GM12892 (cell line): Measurements from ENCODE around the gene IQGAP2.

Source experiments
- POLR2A ChIP-seq: IDR thresholded peaks from 2 replicates; pipeline ENCODE4 v1.6.1; 2011; ENCODE audit warnings: low read depth, low read length, control low read depth
- TAF1 ChIP-seq: IDR thresholded peaks from 2 replicates; pipeline ENCODE4 v1.6.1; 2011; ENCODE audit warnings: low read depth, mild to moderate bottlenecking, control low read depth, low read length, borderline replicate concordance

- TF ChIP-seq POLR2A (no peak), TAF1 (no peak)
Measured at GRCh38 chr5:76413746-76414145, 10.7 kb downstream of the IQGAP2 start.
